ENCODE measurements around the gene ENTPD2.

Gene ENTPD2

DNA sequence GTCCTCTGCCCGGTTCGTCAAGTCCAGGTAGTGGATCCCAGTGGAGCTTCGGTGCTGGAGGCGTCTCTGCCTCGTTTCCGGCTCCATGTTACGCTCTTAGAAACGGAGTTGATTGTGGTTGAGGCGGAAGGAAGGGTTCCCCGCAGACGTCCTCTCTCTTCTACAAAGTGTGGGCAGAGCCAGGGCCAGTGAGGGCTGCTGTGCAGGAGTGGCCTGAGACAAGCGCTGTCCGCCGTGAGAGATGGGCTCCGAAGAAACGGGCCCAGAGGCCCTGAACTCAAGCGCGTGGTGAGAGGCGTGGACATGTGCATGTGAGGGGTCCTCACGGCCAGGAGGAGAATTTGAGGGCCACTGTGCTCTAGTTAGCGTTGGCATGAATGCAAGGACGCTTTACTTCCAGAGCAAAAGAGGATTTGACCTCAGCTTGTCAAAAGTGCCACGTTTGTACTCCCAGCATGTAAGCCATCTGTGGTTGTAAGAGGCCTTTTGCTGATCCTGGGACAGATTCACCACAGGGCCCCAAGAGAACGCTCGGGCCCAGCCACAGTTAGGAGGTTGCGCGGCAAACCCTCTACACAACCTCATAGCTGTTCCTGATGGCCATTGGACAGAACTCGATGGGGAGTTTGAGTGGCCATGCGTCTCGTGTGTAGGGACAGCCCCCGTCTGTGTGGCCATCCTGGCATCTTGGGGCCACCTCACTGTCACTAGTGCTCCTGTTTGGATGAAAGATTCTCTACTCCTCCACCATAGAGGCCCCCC lies 43.1 kb upstream of the ENTPD2 start:
- no peaks in the 10 kb centered on the region for H3K9me3 ChIP-seq (ENCODE audit: control insufficient read depth, insufficient read depth, low read depth, low read length)
- no peaks in the 10 kb centered on the region for H3K4me1 ChIP-seq (ENCODE audit: control insufficient read depth, insufficient read depth, low read length)
- CTCF ChIA-PET = interaction anchor here (1.2 kb wide), 2 partner anchors 29 to 31 kb away, joined by 4 to 5 read pairs; no protein-coding TSS in a partner anchor
- peaks cover 0 to 74% of the 10 kb centered on the region in 2 experiments; a peak in 2 of 3 replicates for H3K36me3 ChIP-seq (ENCODE audit: control insufficient read depth in 2 of 2, insufficient read depth in 1 of 2, low read length in 2 of 2)
- H3K27ac ChIP-seq (ENCODE audit: extremely low read depth, low read depth, low read length) = no peak overlapping the region
- no peak overlapping the region for H3K4me3 ChIP-seq (ENCODE audit: low read depth, low read length)
- TF ChIP-seq ZFP37 (tag by site-specific recombination; IDR thresholded peaks at IDR 0.05) (no peak), HOXD13 (CRISPR knock-in tag; IDR thresholded peaks at IDR 0.05; ENCODE audit: borderline replicate concordance) (no peak), ZNF777 (tag by site-specific recombination; IDR thresholded peaks at IDR 0.05; ENCODE audit: borderline replicate concordance) (no peak), GLI4 (tag by site-specific recombination; IDR thresholded peaks at IDR 0.05) (no peak), ZFP69B (tag by site-specific recombination; IDR thresholded peaks at IDR 0.05) (no peak), ZNF423 (tag by site-specific recombination; IDR thresholded peaks at IDR 0.05) (no peak), SP7 (tag by site-specific recombination; IDR thresholded peaks at IDR 0.05) (no peak), ZNF707 (tag by site-specific recombination; IDR thresholded peaks at IDR 0.05) (no peak), REPIN1 (tag by site-specific recombination; IDR thresholded peaks at IDR 0.05; ENCODE audit: low read depth) (no peak), ZNF37A (tag by site-specific recombination; IDR thresholded peaks at IDR 0.05) (no peak), ZNF664 (tag by site-specific recombination; IDR thresholded peaks at IDR 0.05) (no peak), KLF8 (tag by site-specific recombination; IDR thresholded peaks at IDR 0.05) (no peak), ZNF292 (tag by site-specific recombination; IDR thresholded peaks at IDR 0.05; ENCODE audit: borderline replicate concordance, low read depth) (no peak), ZNF248 (tag by site-specific recombination; IDR thresholded peaks at IDR 0.05) (no peak)
- TF ChIP-seq, protein P1, sequence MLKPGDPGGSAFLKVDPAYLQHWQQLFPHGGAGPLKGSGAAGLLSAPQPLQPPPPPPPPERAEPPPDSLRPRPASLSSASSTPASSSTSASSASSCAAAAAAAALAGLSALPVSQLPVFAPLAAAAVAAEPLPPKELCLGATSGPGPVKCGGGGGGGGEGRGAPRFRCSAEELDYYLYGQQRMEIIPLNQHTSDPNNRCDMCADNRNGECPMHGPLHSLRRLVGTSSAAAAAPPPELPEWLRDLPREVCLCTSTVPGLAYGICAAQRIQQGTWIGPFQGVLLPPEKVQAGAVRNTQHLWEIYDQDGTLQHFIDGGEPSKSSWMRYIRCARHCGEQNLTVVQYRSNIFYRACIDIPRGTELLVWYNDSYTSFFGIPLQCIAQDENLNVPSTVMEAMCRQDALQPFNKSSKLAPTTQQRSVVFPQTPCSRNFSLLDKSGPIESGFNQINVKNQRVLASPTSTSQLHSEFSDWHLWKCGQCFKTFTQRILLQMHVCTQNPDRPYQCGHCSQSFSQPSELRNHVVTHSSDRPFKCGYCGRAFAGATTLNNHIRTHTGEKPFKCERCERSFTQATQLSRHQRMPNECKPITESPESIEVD (tag by site-specific recombination; IDR thresholded peaks at IDR 0.05) = no peak
- TF ChIP-seq, protein P2, sequence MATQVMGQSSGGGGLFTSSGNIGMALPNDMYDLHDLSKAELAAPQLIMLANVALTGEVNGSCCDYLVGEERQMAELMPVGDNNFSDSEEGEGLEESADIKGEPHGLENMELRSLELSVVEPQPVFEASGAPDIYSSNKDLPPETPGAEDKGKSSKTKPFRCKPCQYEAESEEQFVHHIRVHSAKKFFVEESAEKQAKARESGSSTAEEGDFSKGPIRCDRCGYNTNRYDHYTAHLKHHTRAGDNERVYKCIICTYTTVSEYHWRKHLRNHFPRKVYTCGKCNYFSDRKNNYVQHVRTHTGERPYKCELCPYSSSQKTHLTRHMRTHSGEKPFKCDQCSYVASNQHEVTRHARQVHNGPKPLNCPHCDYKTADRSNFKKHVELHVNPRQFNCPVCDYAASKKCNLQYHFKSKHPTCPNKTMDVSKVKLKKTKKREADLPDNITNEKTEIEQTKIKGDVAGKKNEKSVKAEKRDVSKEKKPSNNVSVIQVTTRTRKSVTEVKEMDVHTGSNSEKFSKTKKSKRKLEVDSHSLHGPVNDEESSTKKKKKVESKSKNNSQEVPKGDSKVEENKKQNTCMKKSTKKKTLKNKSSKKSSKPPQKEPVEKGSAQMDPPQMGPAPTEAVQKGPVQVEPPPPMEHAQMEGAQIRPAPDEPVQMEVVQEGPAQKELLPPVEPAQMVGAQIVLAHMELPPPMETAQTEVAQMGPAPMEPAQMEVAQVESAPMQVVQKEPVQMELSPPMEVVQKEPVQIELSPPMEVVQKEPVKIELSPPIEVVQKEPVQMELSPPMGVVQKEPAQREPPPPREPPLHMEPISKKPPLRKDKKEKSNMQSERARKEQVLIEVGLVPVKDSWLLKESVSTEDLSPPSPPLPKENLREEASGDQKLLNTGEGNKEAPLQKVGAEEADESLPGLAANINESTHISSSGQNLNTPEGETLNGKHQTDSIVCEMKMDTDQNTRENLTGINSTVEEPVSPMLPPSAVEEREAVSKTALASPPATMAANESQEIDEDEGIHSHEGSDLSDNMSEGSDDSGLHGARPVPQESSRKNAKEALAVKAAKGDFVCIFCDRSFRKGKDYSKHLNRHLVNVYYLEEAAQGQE (tag by site-specific recombination; IDR thresholded peaks at IDR 0.05) = no peak
- TF ChIP-seq, protein P3, sequence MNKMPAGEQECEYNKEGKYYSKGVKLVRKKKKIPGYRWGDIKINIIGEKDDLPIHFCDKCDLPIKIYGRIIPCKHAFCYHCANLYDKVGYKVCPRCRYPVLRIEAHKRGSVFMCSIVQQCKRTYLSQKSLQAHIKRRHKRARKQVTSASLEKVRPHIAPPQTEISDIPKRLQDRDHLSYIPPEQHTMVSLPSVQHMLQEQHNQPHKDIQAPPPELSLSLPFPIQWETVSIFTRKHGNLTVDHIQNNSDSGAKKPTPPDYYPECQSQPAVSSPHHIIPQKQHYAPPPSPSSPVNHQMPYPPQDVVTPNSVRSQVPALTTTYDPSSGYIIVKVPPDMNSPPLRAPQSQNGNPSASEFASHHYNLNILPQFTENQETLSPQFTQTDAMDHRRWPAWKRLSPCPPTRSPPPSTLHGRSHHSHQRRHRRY (tag by site-specific recombination; IDR thresholded peaks at IDR 0.05) = no peak
- POLR2A ChIA-PET = interaction anchor here (1.2 kb wide), 1 partner anchor 10 kb away, joined by 3 read pairs; the partner anchor contains the start of gene MAN1B1
